Right forelimb (tissue), 1 donor: ENCODE measurements around the gene AFAP1L2.
A peak's percentile ranks its signal among the peaks of the same experiment; 100 is the strongest.

Experiments used
- DNase-seq: peaks from one replicate; pipeline ENCODE4 v3.0.0-alpha.2; 2018

The AFAP1L2 gene

DNA sequence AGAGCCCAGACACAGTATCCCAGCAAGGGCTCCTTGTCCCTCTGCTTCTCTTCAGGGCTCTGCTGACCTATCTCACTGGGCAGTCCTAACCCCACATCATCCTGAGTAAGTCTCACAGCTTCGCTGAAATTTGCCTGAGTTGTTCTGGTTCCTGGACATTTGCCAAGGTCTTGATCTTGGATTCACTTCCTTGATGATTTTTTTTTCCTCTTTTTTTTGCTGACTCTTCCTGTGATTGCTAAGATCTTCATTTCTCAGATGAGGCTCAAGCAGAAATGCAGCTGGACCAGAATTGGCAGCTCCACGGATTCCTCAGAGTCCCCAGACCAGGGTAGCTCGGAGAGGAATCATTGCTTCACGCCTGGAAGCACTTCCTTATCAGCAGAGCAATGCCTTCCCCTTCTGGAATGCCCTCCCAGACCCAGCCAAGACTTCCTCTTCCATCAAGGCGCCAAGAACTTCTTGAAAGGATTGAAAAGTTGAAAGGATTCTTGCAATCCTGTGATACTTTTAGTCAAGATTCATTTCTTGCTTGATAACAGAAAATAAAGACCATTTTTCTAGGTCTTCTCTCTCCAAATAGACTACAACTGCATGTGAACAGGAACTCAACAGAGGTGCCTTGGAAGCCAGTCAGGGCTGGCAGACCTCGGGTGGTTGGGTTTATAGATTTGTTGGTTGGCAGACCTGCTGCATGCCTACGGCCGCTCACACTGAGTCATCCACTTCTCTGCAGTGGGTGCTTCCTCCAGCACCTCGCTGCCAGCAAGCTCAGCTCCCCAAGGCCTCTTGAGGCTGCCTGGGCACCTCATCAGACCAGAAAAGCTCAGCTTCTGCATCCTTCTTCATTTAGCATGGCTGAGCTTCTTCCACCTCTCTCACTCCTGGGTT, 8.8 kb upstream of the AFAP1L2 start:
- DNase-seq, result no peak

DNA sequence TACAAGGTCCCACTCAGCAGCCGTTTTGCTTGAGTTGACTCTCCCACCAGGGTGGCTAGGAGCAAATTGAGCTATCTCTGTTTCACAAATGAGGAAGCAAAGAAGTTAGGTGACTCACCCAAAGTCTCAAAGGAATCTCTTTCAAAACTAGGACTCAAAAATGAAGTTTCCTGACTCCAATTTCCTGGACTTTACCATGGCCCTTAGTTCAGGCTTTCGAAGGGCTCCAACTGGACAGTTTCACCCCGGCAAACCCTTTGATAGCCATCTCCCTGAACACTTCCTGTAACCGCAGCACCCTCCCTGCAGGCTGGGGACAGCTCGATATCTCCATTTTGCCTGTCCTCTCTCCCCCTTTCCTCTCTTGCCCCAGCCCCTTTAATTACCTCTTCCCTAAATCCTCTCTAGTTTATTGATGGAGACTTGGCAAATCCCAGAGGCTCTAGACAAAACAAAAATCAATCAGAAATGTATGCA, 4.7 kb upstream of the AFAP1L2 start:
- DNase-seq, result no peak

GRCh38 chr10:114408112-114408967, 4.0 kb upstream of the AFAP1L2 start:
- no peak for DNase-seq

DNA sequence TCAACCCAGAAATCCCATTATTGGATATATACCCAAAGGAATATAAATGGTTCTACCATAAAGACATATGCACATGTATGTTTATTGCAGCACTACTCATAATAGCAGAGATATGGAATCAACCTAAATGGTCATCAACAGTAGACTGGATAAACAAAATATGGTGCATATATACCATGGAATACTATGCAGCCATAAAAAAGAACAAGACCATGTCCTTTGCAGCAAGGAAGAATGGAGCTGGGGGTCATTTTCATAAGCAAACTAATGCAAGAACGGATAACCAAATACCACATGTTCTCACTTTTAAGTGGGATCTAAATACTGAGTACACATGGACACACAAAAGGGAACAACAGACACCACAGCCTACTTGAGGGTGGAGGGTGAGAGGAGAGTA, 2.2 kb upstream of the AFAP1L2 start:
- DNase-seq, result no peak

GRCh38 chr10:114405011-114405350, 679 bp upstream of the AFAP1L2 start:
- DNase-seq, result no peak

- peak; percentile 75 for DNase-seq
Observed at GRCh38 chr10:114403541-114404161, 651 bp downstream of the AFAP1L2 start.

GRCh38 chr10:114402871-114403540, 1.3 kb downstream of the AFAP1L2 start:
- DNase-seq, result no peak

DNA sequence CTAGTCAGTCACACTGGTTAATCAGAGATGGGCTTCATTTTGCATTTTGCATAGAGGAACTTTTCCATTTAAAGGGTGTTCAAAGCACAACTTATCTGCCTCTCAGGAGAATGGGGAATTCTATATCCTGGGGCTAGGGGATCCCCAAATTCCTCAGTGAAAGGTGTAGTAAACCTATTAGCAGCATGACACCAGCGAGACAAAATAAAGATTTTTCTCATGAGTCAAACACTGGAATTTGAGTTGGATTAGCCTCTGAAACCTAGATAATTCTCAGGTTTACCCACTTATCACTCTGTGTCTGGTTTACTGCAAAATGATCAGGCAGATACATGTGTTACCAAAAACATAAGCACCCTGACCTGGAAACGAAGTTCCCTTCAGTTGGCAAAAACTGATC, 2.1 kb downstream of the AFAP1L2 start:
- no peak for DNase-seq

DNA sequence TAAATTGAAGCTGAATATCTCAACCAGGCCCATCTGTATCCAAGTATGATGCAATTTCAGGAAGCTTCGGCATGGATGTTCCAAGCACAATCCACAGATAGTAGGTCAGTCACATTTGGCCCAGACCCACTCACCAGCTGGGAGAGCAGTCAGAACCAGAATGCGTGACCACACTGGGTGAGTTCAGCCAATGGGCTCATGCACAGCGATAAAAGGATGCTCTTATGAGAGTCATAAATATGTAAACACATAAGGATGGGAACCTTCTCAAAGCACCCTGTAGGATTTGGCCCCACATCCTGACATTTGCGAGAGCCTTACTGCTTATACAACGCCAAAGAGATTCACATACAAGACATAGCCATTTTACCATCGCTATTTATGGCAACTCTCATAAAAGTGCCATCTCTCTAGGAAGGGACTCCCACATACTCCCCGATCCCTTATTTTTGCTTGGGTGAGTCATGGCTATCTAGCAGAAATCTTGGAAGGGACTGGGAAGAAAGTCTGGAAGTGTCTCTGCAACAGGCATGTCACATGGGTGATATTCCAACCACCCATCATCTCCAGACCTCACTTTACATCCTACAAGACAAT, 3.0 kb downstream of the AFAP1L2 start:
- peak; percentile 67 for DNase-seq

GRCh38 chr10:114400091-114400490, 4.2 kb downstream of the AFAP1L2 start:
- DNase-seq, result no peak

DNA sequence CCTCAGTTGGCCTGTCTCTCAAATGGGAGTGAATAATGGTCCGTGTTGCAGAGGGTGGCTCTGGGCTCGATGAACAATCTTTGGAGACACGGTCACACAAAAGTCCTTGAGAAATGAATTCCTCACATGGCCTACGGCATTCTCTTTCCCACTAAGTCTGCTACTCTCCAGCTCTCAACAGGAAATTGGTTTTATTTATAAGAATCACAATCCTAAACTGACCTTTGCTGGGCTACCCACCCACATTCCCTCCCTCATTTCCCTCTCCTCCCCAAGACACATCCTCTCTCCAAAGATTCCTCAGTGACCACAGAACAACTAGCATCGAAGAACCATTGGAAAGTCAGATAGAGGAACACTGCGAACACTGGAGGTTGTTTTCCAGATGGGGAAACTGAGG, 4.7 kb downstream of the AFAP1L2 start:
- no peak for DNase-seq

DNA sequence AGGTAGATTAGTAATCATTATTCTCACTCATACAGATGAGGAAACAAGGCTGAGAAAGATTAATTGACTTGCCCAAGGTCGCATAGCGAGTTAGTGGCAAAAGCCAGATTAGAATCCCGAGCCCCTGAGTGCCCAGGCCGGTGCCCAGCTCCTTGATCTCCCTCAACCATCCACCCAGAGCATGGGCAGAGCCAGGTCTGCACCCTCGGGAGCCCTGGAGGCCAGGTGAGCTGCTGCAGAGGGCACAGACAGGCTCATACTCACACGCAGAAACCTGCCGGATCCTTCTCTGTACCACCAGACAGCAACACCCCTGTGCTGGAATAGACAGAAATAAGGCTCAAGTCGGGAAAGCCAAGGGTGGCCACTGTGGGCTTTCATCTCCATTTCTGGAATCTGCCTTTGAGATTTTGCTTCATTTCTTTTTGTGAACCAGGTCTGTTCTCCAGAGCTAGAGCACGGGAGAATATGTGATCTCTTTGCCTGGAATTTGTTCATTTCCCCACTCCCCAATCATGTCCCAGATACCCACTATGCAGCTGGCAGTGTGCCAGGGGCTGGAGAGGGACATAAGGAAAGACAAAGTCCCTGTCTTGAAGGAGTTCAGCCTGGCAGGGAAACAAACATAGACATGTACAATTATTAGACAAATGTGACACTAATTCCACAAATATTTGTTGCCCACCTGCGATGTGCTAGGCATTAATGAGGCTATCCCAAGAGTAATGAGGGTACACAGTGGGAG, 5.5 kb downstream of the AFAP1L2 start:
- no peak for DNase-seq

DNA sequence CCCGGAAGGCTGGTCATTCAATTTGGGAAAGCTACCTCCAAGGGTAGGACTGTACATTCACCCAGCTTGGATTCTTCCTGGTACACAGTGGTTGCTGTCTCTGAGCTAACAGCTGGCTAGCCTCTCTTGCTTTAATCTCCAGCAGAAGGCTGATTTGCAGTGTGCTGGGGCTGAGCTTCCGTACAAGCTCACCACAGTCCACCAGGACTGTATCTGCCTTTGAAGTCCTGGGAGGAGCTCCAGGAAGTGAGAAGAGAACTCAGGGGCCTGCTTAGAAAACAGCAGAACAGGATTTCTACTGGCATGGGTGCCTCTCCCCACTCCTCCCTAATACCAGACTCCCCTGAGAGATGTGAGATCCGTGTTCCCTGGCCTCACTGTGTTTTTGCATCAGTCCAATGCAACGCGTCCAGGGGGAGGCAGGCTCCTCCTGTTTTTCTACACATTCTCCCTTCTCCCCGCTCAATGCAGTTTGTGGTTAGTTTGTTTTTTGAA, 6.6 kb downstream of the AFAP1L2 start:
- DNase-seq, result no peak

DNA sequence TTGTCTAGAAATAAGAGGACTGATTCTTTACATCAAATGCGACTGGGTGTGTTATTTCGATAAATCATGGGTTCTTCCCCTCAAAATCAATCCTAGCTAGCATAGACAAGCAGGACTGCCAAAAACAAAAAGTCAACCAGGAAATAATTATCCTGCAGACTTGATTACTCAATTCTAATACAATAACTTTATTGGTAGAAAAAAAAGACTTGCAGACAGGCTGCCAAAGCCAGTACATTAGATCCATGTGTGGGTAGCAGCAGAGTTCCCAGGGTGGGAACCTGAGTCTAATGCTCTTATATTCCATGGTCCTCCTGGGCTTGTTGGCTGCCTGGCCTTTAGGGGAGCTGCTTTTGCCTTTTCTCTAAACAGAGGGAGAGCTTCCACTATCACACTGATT, 7.8 kb downstream of the AFAP1L2 start:
- no peak for DNase-seq

- no peak for DNase-seq
Observed at GRCh38 chr10:114395366-114396022, 8.8 kb downstream of the AFAP1L2 start.

GRCh38 chr10:114394531-114394930, 9.8 kb downstream of the AFAP1L2 start:
- DNase-seq, result no peak

DNA sequence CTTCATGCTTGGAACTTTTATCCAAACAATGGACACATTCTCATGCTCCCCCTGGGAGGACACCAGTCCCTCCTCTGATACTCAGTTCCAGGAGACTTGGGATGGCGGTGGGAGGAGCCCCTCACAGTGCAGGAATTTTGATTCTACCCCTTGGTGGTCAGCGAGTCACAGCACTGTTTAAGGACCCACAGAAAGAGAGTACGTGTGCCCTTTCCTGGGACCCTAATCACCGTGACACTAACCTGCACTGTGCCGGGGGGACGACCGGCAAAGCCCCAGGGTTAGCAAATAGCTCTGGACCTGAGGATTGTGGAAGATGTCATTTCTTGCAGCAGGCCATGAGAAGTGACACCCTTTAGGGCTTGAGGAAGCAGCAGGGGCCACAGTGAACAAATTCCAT, 10.4 kb downstream of the AFAP1L2 start:
- DNase-seq, result no peak

GRCh38 chr10:114393482-114393881, 10.8 kb downstream of the AFAP1L2 start:
- DNase-seq, result no peak

DNA sequence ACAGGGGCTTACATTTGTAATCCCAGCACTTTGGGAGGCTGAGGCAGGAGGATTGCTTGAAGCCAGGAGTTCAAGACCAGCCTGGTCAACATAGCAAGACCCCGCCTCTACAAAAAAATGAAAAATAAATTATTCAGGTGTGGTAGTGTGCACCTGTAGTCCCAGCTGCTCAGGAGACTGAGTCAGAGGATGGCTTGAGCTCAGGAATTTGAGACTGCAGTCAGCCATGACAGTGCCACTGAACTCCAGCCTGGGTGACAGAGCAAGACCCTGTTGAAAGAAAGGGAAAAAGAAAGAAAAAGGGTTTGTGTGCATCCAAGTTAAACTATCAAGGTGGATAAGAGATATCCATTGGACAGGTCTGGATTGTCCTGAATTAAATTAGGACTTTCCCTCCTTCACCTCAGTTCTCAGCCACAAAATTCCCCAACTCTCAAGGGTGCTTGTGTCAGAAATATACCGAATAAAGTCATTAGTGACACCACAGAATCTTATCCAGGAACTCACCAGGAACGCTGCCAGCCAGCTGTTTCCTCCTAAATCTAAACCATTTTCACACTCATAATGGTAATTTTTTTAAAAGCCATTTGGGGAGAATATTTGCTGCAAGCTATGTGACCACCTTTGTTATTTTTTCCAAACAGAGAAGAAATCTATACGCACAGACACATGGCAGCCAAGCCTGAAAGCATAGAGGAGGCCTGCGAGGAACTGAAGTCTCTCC, 12.0 kb downstream of the AFAP1L2 start:
- DNase-seq, result no peak

- DNase-seq, result no peak
Observed at GRCh38 chr10:114391599-114391998, 12.7 kb downstream of the AFAP1L2 start.
